B cell (primary cell): ENCODE measurements around the gene IL1F10. TPM values are rescaled to one million over a fixed set of nuclear protein-coding genes. Genes with fewer than 3 reads are reported as not detected.

ENCODE experiments used
- ATAC-seq: fragments of 200-7000 bp; cut with Tn5 transposase; one replicate; pipeline ENCODE4 v1.10.0; 2021; ENCODE audit warnings: low read depth, mild to moderate bottlenecking, moderate number of reproducible peaks, moderate library complexity
- CTCF ChIA-PET: fragments of 350-600 bp; sonication (Branson Sonifier 250); formaldehyde crosslinking; loops from one replicate; lab custom pipeline; 2021; ENCODE audit warnings: antibody characterized with exemption, inconsistent platforms; lab: Charles Lee
- POLR2A ChIA-PET: fragments of 350-600 bp; sonication (Branson Sonifier 250); formaldehyde crosslinking; loops from one replicate; lab custom pipeline; 2021; ENCODE audit warnings: antibody characterized with exemption; lab: Charles Lee
- DNase-seq: peaks from one replicate; pipeline ENCODE4 v3.0.0; 2013
- H2AFZ ChIP-seq: 2 replicates; pipeline ENCODE4 v1.6.1; 2012; ENCODE audit warnings: mild to moderate bottlenecking, low read depth, low read length; ENCODE audit not compliant: insufficient read depth, poor library complexity, severe bottlenecking
- H3K27ac ChIP-seq, 2 donors: 1 replicate in 1 of 2; 2 replicates in 1 of 2; pipeline ENCODE4 v1.5.1; 2012 to 2013; ENCODE audit warnings: low read length in 2 of 2, mild to moderate bottlenecking in 2 of 2, moderate library complexity in 1 of 2
- H3K27me3 ChIP-seq, 4 experiments: fragments of 200-600 bp in 1 of 4; sonication (generic) in 1 of 4; replicated peaks in 1 of 4; 1 replicate in 2 of 4; 2 replicates in 2 of 4; pipeline versions ENCODE4 v1.6.1 to v1.7.0; 2013 to 2016; ENCODE audit warnings: low read length in 3 of 4, mild to moderate bottlenecking in 2 of 4, mixed read lengths in 1 of 4, moderate library complexity in 1 of 4; ENCODE audit not compliant: insufficient read depth in 4 of 4, control insufficient read depth in 3 of 4; ENCODE audit errors: control extremely low read depth in 1 of 4
- H3K36me3 ChIP-seq, 2 experiments: replicated peaks in 1 of 2; 1 replicate in 1 of 2; 2 replicates in 1 of 2; pipeline versions ENCODE4 v1.6.1 to v1.7.1; 2013; ENCODE audit warnings: low read length in 1 of 2; ENCODE audit not compliant: insufficient read depth in 2 of 2, control insufficient read depth in 1 of 2; ENCODE audit errors: control extremely low read depth in 1 of 2, extremely low read depth in 1 of 2
- H3K4me1 ChIP-seq, 2 donors: fragments of 200-600 bp in 1 of 2; sonication (generic) in 1 of 2; 1 replicate in 1 of 2; 2 replicates in 1 of 2; pipeline versions ENCODE4 v1.5.1 to v1.6.1; 2013 to 2017; ENCODE audit warnings: low read length in 2 of 2; ENCODE audit not compliant: control insufficient read depth in 2 of 2, insufficient read depth in 2 of 2
- H3K4me2 ChIP-seq: replicated peaks from 2 replicates; pipeline ENCODE3; 2012; ENCODE audit warnings: mild to moderate bottlenecking, low read depth, low read length; ENCODE audit not compliant: poor library complexity, severe bottlenecking
- H3K4me3 ChIP-seq, 5 experiments: fragments of 200-600 bp in 1 of 5; sonication (generic) in 1 of 5; 1 replicate in 3 of 5; 2 replicates in 2 of 5; pipeline versions ENCODE4 v1.5.1 to v1.7.0; 2011 to 2016; ENCODE audit warnings: low read length in 4 of 5, mild to moderate bottlenecking in 4 of 5, low read depth in 2 of 5, control low read depth in 1 of 5, moderate library complexity in 1 of 5; ENCODE audit not compliant: insufficient read depth in 1 of 5; ENCODE audit errors: control extremely low read depth in 1 of 5, extremely low read depth in 1 of 5
- H3K79me2 ChIP-seq: fragments of 200-600 bp; sonication (generic); one replicate; pipeline ENCODE4 v1.6.0; 2016; ENCODE audit warnings: low read length; ENCODE audit not compliant: control insufficient read depth, insufficient read depth
- H3K9ac ChIP-seq: fragments of 200-600 bp; sonication (generic); 2 replicates; pipeline ENCODE4 v1.6.1; 2017; ENCODE audit warnings: mild to moderate bottlenecking, low read length, moderate library complexity
- H3K9me3 ChIP-seq, 3 donors: one replicate each; pipeline versions ENCODE4 v1.6.1 to v1.7.1; 2013; ENCODE audit warnings: low read length in 2 of 3; ENCODE audit not compliant: control insufficient read depth in 2 of 3, insufficient read depth in 1 of 3; ENCODE audit errors: control extremely low read depth in 1 of 3
- H4K20me1 ChIP-seq: 2 replicates; pipeline ENCODE4 v1.6.0; 2012; ENCODE audit warnings: mild to moderate bottlenecking, low read length; ENCODE audit not compliant: insufficient read depth, control insufficient read depth, poor library complexity, severe bottlenecking
- H3K27ac Mint-ChIP-seq: one replicate; pipeline ENCODE4 v1.8.0; 2021; ENCODE audit warnings: mixed read lengths
- H3K27me3 Mint-ChIP-seq: one replicate; pipeline ENCODE4 v1.8.0; 2021; ENCODE audit warnings: mixed read lengths
- H3K4me1 Mint-ChIP-seq: one replicate; pipeline ENCODE4 v1.8.0; 2021; ENCODE audit warnings: mixed read lengths
- H3K4me3 Mint-ChIP-seq: one replicate; pipeline ENCODE4 v1.8.0; 2021; ENCODE audit warnings: mixed read lengths
- H3K9me3 Mint-ChIP-seq: one replicate; pipeline ENCODE4 v1.8.0; 2022; ENCODE audit warnings: mixed read lengths; ENCODE audit not compliant: insufficient read depth
- EZH2 ChIP-seq: IDR thresholded peaks from 2 replicates; pipeline ENCODE4 v1.6.1; 2012; ENCODE audit warnings: borderline replicate concordance, low read depth, mild to moderate bottlenecking, moderate library complexity, low read length; ENCODE audit not compliant: insufficient read depth, poor library complexity, severe bottlenecking
- WGBS: methylation state at CpG from one replicate; pipeline ENCODE4 v1.1.5; 2013; ENCODE audit warnings: missing lambda C conversion rate; ENCODE audit not compliant: insufficient coverage; 5-methylcytosine and 5-hydroxymethylcytosine counted together
- intact Hi-C: fragments of 100-400 bp; cut with micrococcal nuclease; formaldehyde crosslinking; loops from one replicate; pipeline ENCODE4 v1.10.0; 2022
- polyA plus RNA-seq: library from polyadenylated mRNA; depleted of rRNA; stranded (reverse); fragments of >200 nt; gene quantifications from 2 replicates; pipeline ENCODE4 v1.2.3, GENCODE V29; 2012
- total RNA-seq, 2 donors: library from RNA; stranded (reverse); fragments of 120-200 nt in 1 of 2; gene quantifications; 1 replicate in 1 of 2; 2 replicates in 1 of 2; pipeline versions ENCODE4 v1.2.3 to v1.2.4, GENCODE V29; 2013 to 2022
- TF ChIP-seq, protein P1 (sequence below): fragments of 200-600 bp; IDR thresholded peaks from one replicate; pipeline ENCODE4 v1.8.0; 2022; ENCODE audit warnings: antibody characterized with exemption, mild to moderate bottlenecking

Gene IL1F10
- total and polyA plus RNA-seq, 2 donors (not counting 1 experiment from before 2014, with no cell fraction given): not detected

DNA sequence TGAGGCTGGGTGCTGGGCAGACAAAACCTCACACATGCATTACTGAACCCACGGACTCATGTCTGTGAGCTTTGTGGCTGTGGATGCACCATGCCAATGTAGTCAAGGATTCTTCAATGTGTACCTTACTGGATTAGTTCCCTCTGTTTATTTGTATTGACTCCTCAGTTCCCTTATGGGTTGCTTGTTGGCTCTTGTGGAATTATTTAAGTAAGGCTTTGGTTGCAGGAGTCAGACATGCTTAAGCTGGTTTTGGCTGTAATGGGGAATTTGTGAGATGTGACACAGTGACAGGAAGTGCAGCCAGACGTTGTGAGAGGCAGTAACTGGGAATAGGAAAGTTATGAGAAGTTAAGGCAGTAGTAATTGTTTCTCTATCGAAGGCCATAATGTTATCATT lies 46.0 kb downstream of the IL1F10 start:
- WGBS: 0% methylated on average over 1 of the region's 3 CpGs
- intact Hi-C loops: no loop called here
- Histone ChIP-seq H3K36me3 (no peaks in the 10 kb centered on the region), H3K4me3 (no peak overlapping the region), H2AFZ (no peak overlapping the region), H3K9me3 (no peaks in the 10 kb centered on the region), H3K9ac (no peak overlapping the region), H3K79me2 (no peaks in the 10 kb centered on the region), H3K27ac (no peak overlapping the region), H3K27me3 (peaks cover 0 to 3% (median 1%) of the 10 kb centered on the region in 4 experiments), H4K20me1 (no peaks in the 10 kb centered on the region), H3K4me2 (no peak overlapping the region), H3K4me1 (peaks cover 25 to 27% of the 10 kb centered on the region in 2 donors)
- H3K27me3 Mint-ChIP-seq: peaks cover 6% of the 10 kb centered on the region
- H3K9me3 Mint-ChIP-seq: no peaks in the 10 kb centered on the region
- TF ChIP-seq EZH2: no peak
- TF ChIP-seq, protein P1, sequence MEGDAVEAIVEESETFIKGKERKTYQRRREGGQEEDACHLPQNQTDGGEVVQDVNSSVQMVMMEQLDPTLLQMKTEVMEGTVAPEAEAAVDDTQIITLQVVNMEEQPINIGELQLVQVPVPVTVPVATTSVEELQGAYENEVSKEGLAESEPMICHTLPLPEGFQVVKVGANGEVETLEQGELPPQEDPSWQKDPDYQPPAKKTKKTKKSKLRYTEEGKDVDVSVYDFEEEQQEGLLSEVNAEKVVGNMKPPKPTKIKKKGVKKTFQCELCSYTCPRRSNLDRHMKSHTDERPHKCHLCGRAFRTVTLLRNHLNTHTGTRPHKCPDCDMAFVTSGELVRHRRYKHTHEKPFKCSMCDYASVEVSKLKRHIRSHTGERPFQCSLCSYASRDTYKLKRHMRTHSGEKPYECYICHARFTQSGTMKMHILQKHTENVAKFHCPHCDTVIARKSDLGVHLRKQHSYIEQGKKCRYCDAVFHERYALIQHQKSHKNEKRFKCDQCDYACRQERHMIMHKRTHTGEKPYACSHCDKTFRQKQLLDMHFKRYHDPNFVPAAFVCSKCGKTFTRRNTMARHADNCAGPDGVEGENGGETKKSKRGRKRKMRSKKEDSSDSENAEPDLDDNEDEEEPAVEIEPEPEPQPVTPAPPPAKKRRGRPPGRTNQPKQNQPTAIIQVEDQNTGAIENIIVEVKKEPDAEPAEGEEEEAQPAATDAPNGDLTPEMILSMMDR: no peak
- ChIA-PET POLR2A (no interaction called here), CTCF (interaction anchor here (0.9 to 3.1 kb wide), 3 partner anchors 20 to 29 kb away, joined by 3 to 16 read pairs (median 3); no protein-coding TSS in a partner anchor)
- no peak overlapping the region for H3K4me3 Mint-ChIP-seq
- peaks cover 11% of the 10 kb centered on the region for H3K4me1 Mint-ChIP-seq
- no peak overlapping the region for H3K27ac Mint-ChIP-seq
- DNase-seq (no peak), ATAC-seq (no peak)

DNA sequence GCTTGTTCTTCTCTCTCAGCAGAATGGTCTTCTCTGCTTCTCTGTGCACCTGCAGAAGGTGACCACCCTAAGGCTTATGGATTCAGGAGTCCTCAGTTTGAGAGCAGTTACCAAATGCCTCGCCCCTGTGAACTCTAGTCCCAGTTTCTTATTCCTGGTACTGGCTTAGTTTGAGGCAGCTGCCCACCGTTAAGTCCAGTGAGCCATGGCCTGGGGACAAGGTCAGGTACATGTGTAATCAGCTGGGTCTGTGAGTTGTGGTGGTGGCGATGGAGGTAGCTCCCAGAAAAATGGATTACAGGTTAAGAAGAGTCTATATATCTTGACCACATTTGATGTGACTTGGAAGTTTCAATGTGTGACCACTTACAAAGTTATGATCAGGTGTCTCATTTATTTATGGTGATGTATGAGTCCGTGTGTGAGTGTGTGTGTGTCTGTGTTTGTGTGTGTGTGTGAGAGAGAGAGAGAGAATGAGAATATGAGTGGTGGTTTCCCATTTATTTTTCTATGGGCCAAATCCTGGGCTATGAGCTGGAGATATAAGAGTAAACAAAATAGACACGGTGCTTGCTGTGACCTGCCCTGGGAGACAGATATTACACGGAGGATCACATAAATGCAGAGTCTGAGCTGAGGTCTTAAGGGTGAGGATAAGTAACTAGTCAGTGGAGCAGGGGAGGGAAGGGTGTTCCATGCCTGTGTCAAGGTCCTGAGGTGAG lies 46.6 kb downstream of the IL1F10 start:
- no peak overlapping the region for H3K4me3 ChIP-seq
- no peaks in the 10 kb centered on the region for H3K79me2 ChIP-seq
- no peaks in the 10 kb centered on the region for H4K20me1 ChIP-seq
- peaks cover 5% of the 10 kb centered on the region for H3K27me3 Mint-ChIP-seq
- H3K9me3 ChIP-seq: no peaks in the 10 kb centered on the region
- no peaks in the 10 kb centered on the region for H3K9me3 Mint-ChIP-seq
- TF ChIP-seq, protein P1: no peak
- TF ChIP-seq EZH2: no peak
- peaks cover 0 to 3% (median 1%) of the 10 kb centered on the region in 4 experiments for H3K27me3 ChIP-seq
- ChIA-PET CTCF (interaction anchor here (0.9 to 3.1 kb wide), 3 partner anchors 22 to 85 kb away, joined by 3 to 16 read pairs (median 5); no protein-coding TSS in a partner anchor), POLR2A (no interaction called here)
- no peak overlapping the region for H3K9ac ChIP-seq
- no peak overlapping the region for H2AFZ ChIP-seq
- no peak overlapping the region for H3K27ac ChIP-seq
- H3K4me2 ChIP-seq: no peak overlapping the region
- H3K4me1 ChIP-seq: peaks cover 25 to 27% of the 10 kb centered on the region in 2 donors
- H3K4me3 Mint-ChIP-seq: no peak overlapping the region
- H3K36me3 ChIP-seq: no peaks in the 10 kb centered on the region
- DNase-seq: no peak
- intact Hi-C loops: no loop called here
- WGBS: 97% methylated on average over 6 of the region's 6 CpGs
- peaks cover 11% of the 10 kb centered on the region for H3K4me1 Mint-ChIP-seq
- H3K27ac Mint-ChIP-seq: no peak overlapping the region
- ATAC-seq: no peak
